ENCODE results near the gene CBLB. TPM values are rescaled to one million over a fixed set of nuclear protein-coding genes. Genes with fewer than 3 reads are reported as not detected.

Gene CBLB
- total and polyA plus RNA-seq, 4 donors = 3.1 to 22.8 (median 9.8) TPM

DNA sequence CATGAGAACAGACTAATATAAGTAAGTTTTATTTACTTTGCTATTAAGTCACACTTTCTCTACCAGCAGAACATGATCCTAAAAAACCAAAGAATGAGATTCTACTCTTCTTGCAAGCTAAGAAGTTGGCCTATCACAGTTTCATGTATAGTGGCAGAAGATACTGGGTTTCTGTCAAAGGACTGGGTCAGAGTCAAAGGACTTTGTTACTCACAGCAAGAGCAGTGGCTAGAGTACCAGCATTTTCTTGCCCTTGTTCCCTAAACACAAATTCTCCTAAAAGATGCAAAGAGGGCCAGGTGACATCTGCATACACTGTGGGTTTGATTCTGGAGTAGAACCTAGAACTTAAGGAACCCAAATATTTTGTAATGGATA, 105.2 kb downstream of the CBLB start:
- Histone ChIP-seq H3K27ac (ENCODE audit: low read depth in 1 of 2, low read length in 2 of 2) (no peak overlapping the region), H3K4me3 (ENCODE audit: low read depth in 1 of 3, low read length in 3 of 3) (no peak overlapping the region), H3K9me3 (ENCODE audit: control insufficient read depth in 4 of 4, low read length in 3 of 4) (peaks cover 2 to 5% (median 4%) of the 10 kb centered on the region in 4 donors), H3K9ac (ENCODE audit: low read depth in 1 of 2, low read length in 2 of 2) (no peak overlapping the region), H3K27me3 (ENCODE audit: control insufficient read depth in 4 of 4, insufficient read depth in 4 of 4, low read length in 3 of 4) (no peaks in the 10 kb centered on the region), H3K4me1 (ENCODE audit: control insufficient read depth in 4 of 4, insufficient read depth in 4 of 4, low read length in 3 of 4) (no peaks in the 10 kb centered on the region), H3K36me3 (ENCODE audit: control insufficient read depth in 4 of 4, insufficient read depth in 3 of 4, low read depth in 1 of 4, low read length in 3 of 4) (peaks cover 0 to 7% (median 2%) of the 10 kb centered on the region in 4 donors)
- no peak for DNase-seq (ENCODE audit: low spot score)
- TF ChIP-seq TAF1 (conservative IDR thresholded peaks at IDR 0.05) (no peak), JUND (IDR thresholded peaks at IDR 0.05) (no peak), FOXA2 (IDR thresholded peaks at IDR 0.05) (no peak), RXRA (IDR thresholded peaks at IDR 0.05) (no peak), FOXA1 (IDR thresholded peaks at IDR 0.05) (no peak), NR2F2 (IDR thresholded peaks at IDR 0.05) (no peak), GABPA (IDR thresholded peaks at IDR 0.05 in 1 of 2, conservative IDR thresholded peaks at IDR 0.05 in 1 of 2) (no peak), YY1 (IDR thresholded peaks at IDR 0.05) (no peak), HNF4G (IDR thresholded peaks at IDR 0.05) (no peak)
- TF ChIP-seq, protein P1, sequence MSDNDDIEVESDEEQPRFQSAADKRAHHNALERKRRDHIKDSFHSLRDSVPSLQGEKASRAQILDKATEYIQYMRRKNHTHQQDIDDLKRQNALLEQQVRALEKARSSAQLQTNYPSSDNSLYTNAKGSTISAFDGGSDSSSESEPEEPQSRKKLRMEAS (IDR thresholded peaks at IDR 0.05) = no peak
- TF ChIP-seq, protein P2, sequence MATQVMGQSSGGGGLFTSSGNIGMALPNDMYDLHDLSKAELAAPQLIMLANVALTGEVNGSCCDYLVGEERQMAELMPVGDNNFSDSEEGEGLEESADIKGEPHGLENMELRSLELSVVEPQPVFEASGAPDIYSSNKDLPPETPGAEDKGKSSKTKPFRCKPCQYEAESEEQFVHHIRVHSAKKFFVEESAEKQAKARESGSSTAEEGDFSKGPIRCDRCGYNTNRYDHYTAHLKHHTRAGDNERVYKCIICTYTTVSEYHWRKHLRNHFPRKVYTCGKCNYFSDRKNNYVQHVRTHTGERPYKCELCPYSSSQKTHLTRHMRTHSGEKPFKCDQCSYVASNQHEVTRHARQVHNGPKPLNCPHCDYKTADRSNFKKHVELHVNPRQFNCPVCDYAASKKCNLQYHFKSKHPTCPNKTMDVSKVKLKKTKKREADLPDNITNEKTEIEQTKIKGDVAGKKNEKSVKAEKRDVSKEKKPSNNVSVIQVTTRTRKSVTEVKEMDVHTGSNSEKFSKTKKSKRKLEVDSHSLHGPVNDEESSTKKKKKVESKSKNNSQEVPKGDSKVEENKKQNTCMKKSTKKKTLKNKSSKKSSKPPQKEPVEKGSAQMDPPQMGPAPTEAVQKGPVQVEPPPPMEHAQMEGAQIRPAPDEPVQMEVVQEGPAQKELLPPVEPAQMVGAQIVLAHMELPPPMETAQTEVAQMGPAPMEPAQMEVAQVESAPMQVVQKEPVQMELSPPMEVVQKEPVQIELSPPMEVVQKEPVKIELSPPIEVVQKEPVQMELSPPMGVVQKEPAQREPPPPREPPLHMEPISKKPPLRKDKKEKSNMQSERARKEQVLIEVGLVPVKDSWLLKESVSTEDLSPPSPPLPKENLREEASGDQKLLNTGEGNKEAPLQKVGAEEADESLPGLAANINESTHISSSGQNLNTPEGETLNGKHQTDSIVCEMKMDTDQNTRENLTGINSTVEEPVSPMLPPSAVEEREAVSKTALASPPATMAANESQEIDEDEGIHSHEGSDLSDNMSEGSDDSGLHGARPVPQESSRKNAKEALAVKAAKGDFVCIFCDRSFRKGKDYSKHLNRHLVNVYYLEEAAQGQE (IDR thresholded peaks at IDR 0.05) = no peak
- TF ChIP-seq, protein P3, sequence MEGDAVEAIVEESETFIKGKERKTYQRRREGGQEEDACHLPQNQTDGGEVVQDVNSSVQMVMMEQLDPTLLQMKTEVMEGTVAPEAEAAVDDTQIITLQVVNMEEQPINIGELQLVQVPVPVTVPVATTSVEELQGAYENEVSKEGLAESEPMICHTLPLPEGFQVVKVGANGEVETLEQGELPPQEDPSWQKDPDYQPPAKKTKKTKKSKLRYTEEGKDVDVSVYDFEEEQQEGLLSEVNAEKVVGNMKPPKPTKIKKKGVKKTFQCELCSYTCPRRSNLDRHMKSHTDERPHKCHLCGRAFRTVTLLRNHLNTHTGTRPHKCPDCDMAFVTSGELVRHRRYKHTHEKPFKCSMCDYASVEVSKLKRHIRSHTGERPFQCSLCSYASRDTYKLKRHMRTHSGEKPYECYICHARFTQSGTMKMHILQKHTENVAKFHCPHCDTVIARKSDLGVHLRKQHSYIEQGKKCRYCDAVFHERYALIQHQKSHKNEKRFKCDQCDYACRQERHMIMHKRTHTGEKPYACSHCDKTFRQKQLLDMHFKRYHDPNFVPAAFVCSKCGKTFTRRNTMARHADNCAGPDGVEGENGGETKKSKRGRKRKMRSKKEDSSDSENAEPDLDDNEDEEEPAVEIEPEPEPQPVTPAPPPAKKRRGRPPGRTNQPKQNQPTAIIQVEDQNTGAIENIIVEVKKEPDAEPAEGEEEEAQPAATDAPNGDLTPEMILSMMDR (IDR thresholded peaks at IDR 0.05; ENCODE audit: low read depth, low read length, missing input control) = no peak
- TF ChIP-seq, protein P4, sequence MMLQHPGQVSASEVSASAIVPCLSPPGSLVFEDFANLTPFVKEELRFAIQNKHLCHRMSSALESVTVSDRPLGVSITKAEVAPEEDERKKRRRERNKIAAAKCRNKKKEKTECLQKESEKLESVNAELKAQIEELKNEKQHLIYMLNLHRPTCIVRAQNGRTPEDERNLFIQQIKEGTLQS (IDR thresholded peaks at IDR 0.05) = no peak
- TF ChIP-seq, protein P5, sequence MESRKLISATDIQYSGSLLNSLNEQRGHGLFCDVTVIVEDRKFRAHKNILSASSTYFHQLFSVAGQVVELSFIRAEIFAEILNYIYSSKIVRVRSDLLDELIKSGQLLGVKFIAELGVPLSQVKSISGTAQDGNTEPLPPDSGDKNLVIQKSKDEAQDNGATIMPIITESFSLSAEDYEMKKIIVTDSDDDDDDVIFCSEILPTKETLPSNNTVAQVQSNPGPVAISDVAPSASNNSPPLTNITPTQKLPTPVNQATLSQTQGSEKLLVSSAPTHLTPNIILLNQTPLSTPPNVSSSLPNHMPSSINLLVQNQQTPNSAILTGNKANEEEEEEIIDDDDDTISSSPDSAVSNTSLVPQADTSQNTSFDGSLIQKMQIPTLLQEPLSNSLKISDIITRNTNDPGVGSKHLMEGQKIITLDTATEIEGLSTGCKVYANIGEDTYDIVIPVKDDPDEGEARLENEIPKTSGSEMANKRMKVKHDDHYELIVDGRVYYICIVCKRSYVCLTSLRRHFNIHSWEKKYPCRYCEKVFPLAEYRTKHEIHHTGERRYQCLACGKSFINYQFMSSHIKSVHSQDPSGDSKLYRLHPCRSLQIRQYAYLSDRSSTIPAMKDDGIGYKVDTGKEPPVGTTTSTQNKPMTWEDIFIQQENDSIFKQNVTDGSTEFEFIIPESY (IDR thresholded peaks at IDR 0.05) = no peak
